NB4 (cell line): Measurements from ENCODE around the gene MLANA.

Experiments used
- DNase-seq: peaks from one replicate; pipeline ENCODE4 v3.0.0; 2010; ENCODE audit warnings: low read depth
- H3K4me3 ChIP-seq: one replicate; pipeline ENCODE4 v1.5.1; 2011; ENCODE audit warnings: mild to moderate bottlenecking, low read depth, low read length, moderate library complexity
- CTCF ChIP-seq: IDR thresholded peaks from one replicate; pipeline ENCODE4 v1.5.1; 2012; ENCODE audit warnings: low read depth, low read length
- MYC ChIP-seq: IDR thresholded peaks from 2 replicates; pipeline ENCODE4 v1.6.1; 2011; ENCODE audit warnings: low read depth, low read length
- POLR2A ChIP-seq: IDR thresholded peaks from 2 replicates; pipeline ENCODE4 v1.6.1; 2011; ENCODE audit warnings: mild to moderate bottlenecking; ENCODE audit not compliant: insufficient read length; ENCODE audit errors: extremely low read depth
- TF ChIP-seq, protein P1 (sequence below): IDR thresholded peaks from 2 replicates; pipeline ENCODE4 v1.6.1; 2011; ENCODE audit warnings: low read depth, low read length

Gene MLANA

DNA sequence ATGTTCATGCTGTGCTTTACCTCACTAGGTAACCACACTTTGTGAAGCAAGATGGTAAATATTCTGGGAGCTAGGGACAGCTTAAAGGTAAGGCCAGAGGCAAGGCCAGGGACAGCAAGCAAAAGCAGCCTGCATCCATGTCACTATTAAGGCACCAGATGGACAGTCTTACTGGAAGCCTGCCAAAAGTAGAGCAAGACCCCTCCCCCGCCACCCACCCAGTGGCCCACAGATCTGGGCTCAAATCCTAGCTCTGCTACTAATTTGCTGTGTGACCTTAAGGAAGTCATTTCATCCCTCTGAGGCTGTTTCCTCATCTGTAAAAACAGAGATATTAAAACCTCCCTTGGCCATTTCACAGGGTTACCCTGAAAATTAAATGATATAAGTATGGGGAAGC, 44.6 kb upstream of the MLANA start:
- TF ChIP-seq POLR2A (no peak), MYC (no peak), CTCF (no peak)
- TF ChIP-seq, protein P1, sequence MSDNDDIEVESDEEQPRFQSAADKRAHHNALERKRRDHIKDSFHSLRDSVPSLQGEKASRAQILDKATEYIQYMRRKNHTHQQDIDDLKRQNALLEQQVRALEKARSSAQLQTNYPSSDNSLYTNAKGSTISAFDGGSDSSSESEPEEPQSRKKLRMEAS: no peak
- H3K4me3 ChIP-seq: no peak overlapping the region
- DNase-seq: peak; percentile 50

- no peak for TF ChIP-seq MYC
- no peak for TF ChIP-seq POLR2A
- TF ChIP-seq CTCF: no peak
- TF ChIP-seq, protein P1: no peak
- DNase-seq: peak; percentile 63
- no peak overlapping the region for H3K4me3 ChIP-seq
These were observed 44.2 kb upstream of the MLANA start for GRCh38 chr9:5846501-5846921.

DNA sequence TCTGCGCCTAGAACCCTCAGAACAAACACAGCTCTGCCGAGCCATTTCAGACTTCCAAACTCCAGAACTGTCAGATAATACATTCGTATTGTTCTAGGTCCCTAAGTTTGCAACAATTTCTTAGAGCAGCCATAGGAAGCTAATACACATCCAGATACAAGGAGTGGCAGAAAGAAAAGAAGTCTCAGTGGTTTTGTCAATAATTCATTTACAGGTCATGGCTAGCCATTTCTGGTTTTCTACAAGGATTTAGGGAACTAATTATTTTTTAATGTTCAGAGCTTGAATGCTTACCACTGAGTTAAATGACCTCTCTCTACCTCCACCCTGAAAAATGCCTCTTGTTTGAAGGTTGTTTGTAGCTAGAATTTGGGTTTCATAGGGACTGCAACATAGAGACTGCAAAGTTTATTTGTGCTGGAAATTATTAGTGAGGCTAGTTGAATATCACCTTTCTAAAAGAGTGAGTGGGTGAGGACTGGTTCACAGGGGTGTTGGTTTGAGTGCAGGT, 42.3 kb upstream of the MLANA start:
- no peak overlapping the region for H3K4me3 ChIP-seq
- DNase-seq: no peak
- TF ChIP-seq MYC: no peak
- TF ChIP-seq, protein P1: no peak
- TF ChIP-seq POLR2A: no peak
- no peak for TF ChIP-seq CTCF

- no peak overlapping the region for H3K4me3 ChIP-seq
- TF ChIP-seq MYC: no peak
- TF ChIP-seq, protein P1: no peak
- no peak for TF ChIP-seq CTCF
- no peak for TF ChIP-seq POLR2A
- peak; percentile 29 for DNase-seq
These were observed 40.0 kb upstream of the MLANA start for GRCh38 chr9:5850724-5851122.

- no peak overlapping the region for H3K4me3 ChIP-seq
- peak; percentile 13 for TF ChIP-seq CTCF
- peak; percentile 63 for TF ChIP-seq MYC
- TF ChIP-seq, protein P1: peak; percentile 72; the same call in 1 of the 2 replicates
- no peak for TF ChIP-seq POLR2A
- DNase-seq: peak; percentile 99
These were observed 39.2 kb upstream of the MLANA start for GRCh38 chr9:5851445-5851844.
